GM18870 (cell line): Measurements from ENCODE around the gene KIZ.

Experiments
- ATAC-seq: cut with Tn5 transposase; IDR thresholded peaks from one replicate; pipeline ENCODE4 v1.9.1; 2021; ENCODE audit warnings: moderate library complexity; ENCODE audit not compliant: unreplicated experiment

The KIZ gene

GRCh38 chr20:21257192-21257591 lies 131.3 kb downstream of the KIZ start:
- no peak for ATAC-seq

GRCh38 chr20:21258411-21258810 lies 132.5 kb downstream of the KIZ start:
- no peak for ATAC-seq

GRCh38 chr20:21259346-21259745 lies 133.5 kb downstream of the KIZ start:
- no peak for ATAC-seq

GRCh38 chr20:21262812-21263211 lies 136.9 kb downstream of the KIZ start:
- ATAC-seq: no peak

GRCh38 chr20:21265261-21266190 lies 139.6 kb downstream of the KIZ start:
- no peak for ATAC-seq

GRCh38 chr20:21266191-21266536 lies 140.3 kb downstream of the KIZ start:
- no peak for ATAC-seq

GRCh38 chr20:21269772-21270171 lies 143.9 kb downstream of the KIZ start:
- ATAC-seq: no peak

- ATAC-seq: no peak
These were observed 144.9 kb downstream of the KIZ start for GRCh38 chr20:21270806-21271205.

- peak; percentile 69 for ATAC-seq
These were observed 146.4 kb downstream of the KIZ start for GRCh38 chr20:21272279-21272678.

GRCh38 chr20:21272679-21273078 lies 146.8 kb downstream of the KIZ start:
- ATAC-seq: peak; percentile 42

- ATAC-seq: no peak
These were observed 148.0 kb downstream of the KIZ start for GRCh38 chr20:21273755-21274386.

- no peak for ATAC-seq
These were observed 152.9 kb downstream of the KIZ start for GRCh38 chr20:21278829-21279228.

- ATAC-seq: no peak
These were observed 154.0 kb downstream of the KIZ start for GRCh38 chr20:21279706-21280521.

- no peak for ATAC-seq
These were observed 154.7 kb downstream of the KIZ start for GRCh38 chr20:21280522-21281016.

GRCh38 chr20:21286775-21287174 lies 160.9 kb downstream of the KIZ start:
- ATAC-seq: no peak

- ATAC-seq: no peak
These were observed 162.9 kb downstream of the KIZ start for GRCh38 chr20:21288587-21289370.

- no peak for ATAC-seq
These were observed 163.8 kb downstream of the KIZ start for GRCh38 chr20:21289651-21290050.

- ATAC-seq: no peak
These were observed 165.1 kb downstream of the KIZ start for GRCh38 chr20:21291026-21291425.

- no peak for ATAC-seq
These were observed 168.9 kb downstream of the KIZ start for GRCh38 chr20:21294755-21295154.
